H1 (cell line): ENCODE data around the gene PTPMT1.

Experiments used
- ATF3 ChIP-seq: IDR thresholded peaks from 2 replicates; pipeline ENCODE4 v1.6.1; 2011; ENCODE audit warnings: low read depth, mild to moderate bottlenecking, low read length; ENCODE audit not compliant: insufficient read depth
- JUN ChIP-seq: IDR thresholded peaks from 2 replicates; pipeline ENCODE4 v1.6.1; 2011; ENCODE audit warnings: low read depth, mild to moderate bottlenecking, improper control_type of control experiment, low read length
- KDM1A ChIP-seq: fragments of 200-600, 300-600 bp; sonication (generic); IDR thresholded peaks from 2 replicates; pipeline ENCODE4 v1.7.1; 2016; ENCODE audit warnings: mild to moderate bottlenecking, low read length, borderline replicate concordance
- POLR2A ChIP-seq, 2 experiments: IDR thresholded peaks; 1 replicate in 1 of 2; 2 replicates in 1 of 2; pipeline ENCODE4 v1.6.1; 2011; ENCODE audit warnings: low read depth in 2 of 2, low read length in 2 of 2, mild to moderate bottlenecking in 2 of 2; ENCODE audit errors: control extremely low read depth in 1 of 2
- POLR2AphosphoS5 ChIP-seq: IDR thresholded peaks from 2 replicates; pipeline ENCODE4 v1.6.1; 2011; ENCODE audit warnings: low read depth, low read length
- RAD21 ChIP-seq, 2 experiments: IDR thresholded peaks in 1 of 2; conservative IDR thresholded peaks in 1 of 2; 2 replicates each; pipeline ENCODE4 v1.6.1; 2011; ENCODE audit warnings: low read depth in 2 of 2, low read length in 2 of 2, improper control_type of control experiment in 1 of 2, inconsistent platforms in 1 of 2, mild to moderate bottlenecking in 1 of 2, moderate library complexity in 1 of 2
- TBP ChIP-seq: IDR thresholded peaks from 2 replicates; pipeline ENCODE4 v1.6.1; 2011; ENCODE audit warnings: low read depth, low read length, improper control_type of control experiment
- TF ChIP-seq, protein P1 (sequence below), 3 experiments: IDR thresholded peaks; 1 replicate in 2 of 3; 2 replicates in 1 of 3; pipeline versions ENCODE4 v1.5.1 to v1.6.1; 2011; ENCODE audit warnings: low read length in 3 of 3, mild to moderate bottlenecking in 3 of 3, inconsistent platforms in 2 of 3, low read depth in 1 of 3, moderate library complexity in 1 of 3; ENCODE audit not compliant: insufficient read depth in 1 of 3; ENCODE audit errors: control extremely low read depth in 1 of 3

DNA sequence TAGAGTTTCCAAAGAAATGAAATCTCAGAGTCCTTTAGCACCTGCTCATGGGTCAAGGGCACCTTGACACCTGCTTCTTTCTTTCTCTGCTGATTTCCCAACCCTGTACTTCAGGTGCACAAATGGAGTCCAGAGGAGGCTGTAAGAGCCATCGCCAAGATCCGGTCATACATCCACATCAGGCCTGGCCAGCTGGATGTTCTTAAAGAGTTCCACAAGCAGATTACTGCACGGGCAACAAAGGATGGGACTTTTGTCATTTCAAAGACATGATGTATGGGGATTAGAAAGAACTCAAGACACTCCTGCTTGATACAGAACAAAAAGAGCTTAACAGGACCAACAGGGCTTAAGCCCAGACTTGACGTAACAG is 5.9 kb downstream of the PTPMT1 start:
- TF ChIP-seq KDM1A (no peak), POLR2A (IDR thresholded peaks at IDR 0.05; ENCODE audit: control extremely low read depth in 1 of 2, low read depth in 2 of 2, low read length in 2 of 2) (no peak), TBP (no peak), POLR2AphosphoS5 (no peak), RAD21 (IDR thresholded peaks at IDR 0.05 in 1 of 2, conservative IDR thresholded peaks at IDR 0.05 in 1 of 2; ENCODE audit: low read depth in 2 of 2, low read length in 2 of 2) (no peak), ATF3 (no peak), JUN (no peak)
- TF ChIP-seq, protein P1, sequence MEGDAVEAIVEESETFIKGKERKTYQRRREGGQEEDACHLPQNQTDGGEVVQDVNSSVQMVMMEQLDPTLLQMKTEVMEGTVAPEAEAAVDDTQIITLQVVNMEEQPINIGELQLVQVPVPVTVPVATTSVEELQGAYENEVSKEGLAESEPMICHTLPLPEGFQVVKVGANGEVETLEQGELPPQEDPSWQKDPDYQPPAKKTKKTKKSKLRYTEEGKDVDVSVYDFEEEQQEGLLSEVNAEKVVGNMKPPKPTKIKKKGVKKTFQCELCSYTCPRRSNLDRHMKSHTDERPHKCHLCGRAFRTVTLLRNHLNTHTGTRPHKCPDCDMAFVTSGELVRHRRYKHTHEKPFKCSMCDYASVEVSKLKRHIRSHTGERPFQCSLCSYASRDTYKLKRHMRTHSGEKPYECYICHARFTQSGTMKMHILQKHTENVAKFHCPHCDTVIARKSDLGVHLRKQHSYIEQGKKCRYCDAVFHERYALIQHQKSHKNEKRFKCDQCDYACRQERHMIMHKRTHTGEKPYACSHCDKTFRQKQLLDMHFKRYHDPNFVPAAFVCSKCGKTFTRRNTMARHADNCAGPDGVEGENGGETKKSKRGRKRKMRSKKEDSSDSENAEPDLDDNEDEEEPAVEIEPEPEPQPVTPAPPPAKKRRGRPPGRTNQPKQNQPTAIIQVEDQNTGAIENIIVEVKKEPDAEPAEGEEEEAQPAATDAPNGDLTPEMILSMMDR (IDR thresholded peaks at IDR 0.05; ENCODE audit: control extremely low read depth in 1 of 3, insufficient read depth in 1 of 3, low read depth in 1 of 3, low read length in 3 of 3): no peak
